Measurements from ENCODE around the gene LIPK.
"Not testable (repeated sequence)": the region's sequence is repeated elsewhere in the genome, so short reads cannot be mapped to it uniquely, and the experiment has no call there.

The LIPK gene

GRCh38 chr10:88682491-88682890 is 23.6 kb upstream of the LIPK start:
- in situ Hi-C loops (cut with HindIII; ENCODE audit: low sequenced_read_pairs), result no loop called here
- H3K4me3 ChIP-seq (ENCODE audit: low read depth, low read length), result no peak overlapping the region
- no peak for DNase-seq (ENCODE audit: low read depth, low spot score)
- no peak for TF ChIP-seq CTCF (IDR thresholded peaks at IDR 0.05; ENCODE audit: low read depth, low read length)

GRCh38 chr10:88687853-88688467 is 18.1 kb upstream of the LIPK start:
- TF ChIP-seq CTCF (IDR thresholded peaks at IDR 0.05; ENCODE audit: low read depth, low read length), result peak; percentile 84
- in situ Hi-C loops (cut with HindIII; ENCODE audit: low sequenced_read_pairs), result no loop called here
- peak; percentile 36 for DNase-seq (ENCODE audit: low read depth, low spot score)
- H3K4me3 ChIP-seq (ENCODE audit: low read depth, low read length), result no peak overlapping the region

DNA sequence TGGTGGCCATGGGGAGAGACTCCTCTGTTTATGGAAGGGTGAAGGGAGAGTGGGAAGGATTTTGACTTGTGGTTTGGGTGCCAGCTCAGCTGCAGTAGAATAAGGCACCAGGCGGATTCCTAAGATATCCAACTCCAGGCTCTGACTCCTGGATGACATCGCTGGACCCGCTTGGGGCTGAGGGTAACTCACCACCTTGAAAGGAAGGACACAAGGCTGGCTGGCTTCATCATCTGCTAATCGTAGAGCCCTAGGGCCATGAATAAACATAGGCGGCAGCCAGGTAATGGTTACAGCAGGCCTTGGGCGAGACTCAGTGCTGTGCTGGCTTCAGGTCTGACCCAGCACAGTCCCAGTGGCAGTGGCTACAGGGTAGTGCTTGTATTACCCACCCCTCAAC is 16.7 kb upstream of the LIPK start:
- TF ChIP-seq CTCF (IDR thresholded peaks at IDR 0.05; ENCODE audit: low read depth, low read length), result no peak
- in situ Hi-C loops (cut with HindIII; ENCODE audit: low sequenced_read_pairs), result no loop called here
- no peak overlapping the region for H3K4me3 ChIP-seq (ENCODE audit: low read depth, low read length)
- DNase-seq (ENCODE audit: low read depth, low spot score), result no peak

DNA sequence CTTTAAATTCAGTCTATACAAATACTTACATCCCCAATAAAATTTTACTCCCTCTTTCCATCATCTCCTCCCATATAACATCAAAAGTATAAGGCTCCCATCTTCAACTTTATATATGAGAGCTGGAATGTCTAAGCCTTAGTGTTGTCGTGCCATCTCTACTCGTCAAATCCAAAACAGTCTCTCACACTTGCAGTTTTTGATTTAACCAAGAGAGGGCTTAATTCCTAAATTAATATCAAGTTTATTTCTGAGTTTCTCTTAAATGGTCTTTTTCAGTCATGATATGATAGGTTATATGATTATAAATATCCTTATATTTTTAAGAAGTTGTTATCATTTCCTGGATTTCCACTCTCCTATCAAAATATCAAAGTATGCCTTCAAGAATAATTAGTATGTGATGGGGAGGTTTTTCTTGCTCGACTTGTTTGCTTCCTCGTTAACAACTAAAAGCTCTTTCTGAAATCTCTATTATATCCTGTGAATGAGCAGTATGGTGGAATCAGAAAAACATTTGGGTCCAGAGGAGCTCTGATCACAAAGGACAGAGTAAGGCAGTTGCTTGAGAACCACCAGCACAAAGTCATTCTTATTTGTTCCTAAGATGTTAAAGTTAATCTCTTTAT is 12.5 kb upstream of the LIPK start:
- in situ Hi-C loops (cut with HindIII; ENCODE audit: low sequenced_read_pairs), result no loop called here
- no peak overlapping the region for H3K4me3 ChIP-seq (ENCODE audit: low read depth, low read length)
- no peak for DNase-seq (ENCODE audit: low read depth, low spot score)
- TF ChIP-seq CTCF (IDR thresholded peaks at IDR 0.05; ENCODE audit: low read depth, low read length), result peak; percentile 42

- DNase-seq (ENCODE audit: low read depth, low spot score), result peak; percentile 59
- in situ Hi-C loops (cut with HindIII; ENCODE audit: low sequenced_read_pairs), result no loop called here
- TF ChIP-seq CTCF (IDR thresholded peaks at IDR 0.05; ENCODE audit: low read depth, low read length), result no peak
- H3K4me3 ChIP-seq (ENCODE audit: low read depth, low read length), result no peak overlapping the region
Measured at GRCh38 chr10:88702848-88703597, 3.0 kb upstream of the LIPK start.

GRCh38 chr10:88707429-88708155 is 1.5 kb downstream of the LIPK start:
- H3K4me3 ChIP-seq (ENCODE audit: low read depth, low read length), result no peak overlapping the region
- TF ChIP-seq CTCF (IDR thresholded peaks at IDR 0.05; ENCODE audit: low read depth, low read length), result no peak
- peak; percentile 84 for DNase-seq (ENCODE audit: low read depth, low spot score)
- in situ Hi-C loops (cut with HindIII; ENCODE audit: low sequenced_read_pairs), result no loop called here

GRCh38 chr10:88709361-88709760 is 3.3 kb downstream of the LIPK start:
- H3K4me3 ChIP-seq (ENCODE audit: low read depth, low read length); in situ Hi-C loops (cut with HindIII; ENCODE audit: low sequenced_read_pairs); DNase-seq (ENCODE audit: low read depth, low spot score): not testable (repeated sequence)
